Stimulated activated CD8-positive, alpha-beta memory T cell treated with anti-CD3 and anti-CD28 coated beads, Interleukin-12 subunit alpha, Interleukin-12 subunit beta, amount 100 ng/mL, for 4 hours (primary cell): ENCODE data around the gene PALMD.

Experiments used
- DNase-seq: peaks from one replicate; pipeline ENCODE4 v3.0.0-alpha.2; 2020; ENCODE audit warnings: low read depth

Gene PALMD

GRCh38 chr1:99660496-99660895 lies 14.6 kb downstream of the PALMD start:
- DNase-seq, result no peak

GRCh38 chr1:99661780-99662179 lies 15.9 kb downstream of the PALMD start:
- no peak for DNase-seq

DNA sequence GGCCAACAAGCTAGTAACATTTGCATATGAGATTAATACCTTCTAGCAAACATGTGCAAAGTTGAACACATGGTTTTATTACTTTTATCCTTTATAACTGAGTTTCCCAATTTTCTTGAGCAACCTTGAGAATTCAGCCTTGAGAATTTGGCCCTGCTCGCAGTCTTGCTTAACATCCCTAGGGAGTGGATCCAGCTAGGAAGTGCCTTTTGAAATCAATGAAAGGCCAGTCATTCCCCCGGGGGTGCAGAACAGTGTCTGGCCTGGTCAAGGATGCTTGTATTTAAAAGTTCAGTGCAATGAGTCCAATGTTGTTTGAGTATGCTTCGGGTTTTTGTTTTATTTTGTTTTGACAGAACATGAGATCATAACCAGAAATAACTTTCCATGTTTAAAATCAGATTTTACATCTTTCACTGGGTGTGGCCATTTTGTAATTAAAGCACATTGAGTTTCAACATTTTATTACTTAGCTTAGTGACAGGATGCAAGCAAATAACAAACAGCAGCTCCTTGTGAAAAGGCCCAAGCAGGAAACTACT lies 16.7 kb downstream of the PALMD start:
- no peak for DNase-seq

- DNase-seq, result no peak
Measured at GRCh38 chr1:99663501-99663900, 17.6 kb downstream of the PALMD start.

- no peak for DNase-seq
Measured at GRCh38 chr1:99665212-99665611, 19.3 kb downstream of the PALMD start.

DNA sequence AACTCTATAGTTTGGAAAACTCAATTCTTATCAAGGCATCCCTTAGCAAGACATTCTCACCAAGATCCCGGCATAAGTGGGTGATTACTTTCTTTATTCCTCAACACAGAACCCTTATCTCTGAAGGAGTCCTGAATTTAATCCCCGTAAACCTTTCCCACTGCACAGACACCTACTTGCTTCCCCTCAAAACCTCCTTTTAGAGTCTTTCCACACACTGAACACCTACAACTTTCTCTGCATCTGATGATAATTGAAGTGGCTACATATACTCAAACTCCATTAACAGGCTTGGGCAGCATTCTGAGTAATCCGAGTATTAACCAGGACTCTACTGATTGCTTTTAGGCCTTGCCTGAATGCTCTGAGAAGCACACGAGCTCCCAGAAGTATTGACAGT lies 23.5 kb downstream of the PALMD start:
- DNase-seq, result no peak

DNA sequence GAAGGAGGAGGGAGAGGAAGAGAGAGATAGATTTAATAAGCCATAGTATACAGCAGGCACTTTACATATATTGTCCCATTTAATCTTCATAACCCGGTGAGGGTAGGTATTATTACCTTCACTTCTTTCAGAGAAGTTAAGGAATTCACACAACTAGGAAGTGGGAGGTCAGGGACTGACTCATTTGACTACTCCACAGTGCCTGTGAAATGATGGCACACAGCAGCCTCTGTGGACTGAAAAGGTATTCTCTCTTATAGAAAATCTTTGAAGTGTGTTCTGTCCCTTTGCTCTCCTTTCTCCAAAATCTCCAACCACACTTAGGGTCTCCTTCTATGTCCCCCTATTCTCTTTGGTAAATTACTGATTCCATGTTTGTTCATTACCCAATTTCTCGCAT lies 23.9 kb downstream of the PALMD start:
- no peak for DNase-seq

DNA sequence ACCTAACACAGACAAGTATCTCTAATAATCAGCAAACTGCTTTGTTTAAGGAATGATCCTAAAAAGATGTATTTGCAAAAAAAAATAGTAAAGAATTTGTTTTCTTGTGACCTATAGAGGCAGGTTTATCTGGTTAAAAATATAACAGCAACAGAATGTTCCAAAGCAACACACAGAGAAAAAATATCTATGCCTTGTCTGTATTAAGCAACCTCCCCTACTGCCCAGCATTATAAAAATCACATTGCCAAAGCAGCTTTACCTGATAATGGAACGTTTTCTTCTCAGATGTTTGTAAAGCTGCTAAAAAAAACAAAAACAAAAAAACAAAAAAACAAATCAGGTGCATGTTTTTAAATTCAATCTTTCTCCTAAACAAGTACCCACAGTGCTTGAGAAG lies 24.7 kb downstream of the PALMD start:
- no peak for DNase-seq

DNA sequence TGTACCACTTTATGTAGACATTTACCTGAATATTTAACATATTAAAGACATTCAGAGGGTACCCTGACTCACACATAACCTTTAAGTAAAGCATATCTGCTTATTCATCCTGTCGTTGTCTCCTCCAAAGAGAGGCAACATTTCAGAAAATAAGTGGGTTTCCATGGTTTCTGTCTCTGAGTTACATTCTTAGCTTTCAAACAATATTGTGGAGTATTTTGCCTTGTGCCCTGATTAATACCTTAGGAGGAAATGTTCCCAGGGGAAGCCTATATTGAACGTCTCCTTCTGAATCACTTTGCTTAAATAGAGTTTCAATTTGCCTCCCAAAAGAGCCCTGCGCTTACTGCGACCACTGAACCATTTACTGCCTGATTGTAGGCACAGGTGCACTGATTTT lies 26.1 kb downstream of the PALMD start:
- DNase-seq, result no peak

DNA sequence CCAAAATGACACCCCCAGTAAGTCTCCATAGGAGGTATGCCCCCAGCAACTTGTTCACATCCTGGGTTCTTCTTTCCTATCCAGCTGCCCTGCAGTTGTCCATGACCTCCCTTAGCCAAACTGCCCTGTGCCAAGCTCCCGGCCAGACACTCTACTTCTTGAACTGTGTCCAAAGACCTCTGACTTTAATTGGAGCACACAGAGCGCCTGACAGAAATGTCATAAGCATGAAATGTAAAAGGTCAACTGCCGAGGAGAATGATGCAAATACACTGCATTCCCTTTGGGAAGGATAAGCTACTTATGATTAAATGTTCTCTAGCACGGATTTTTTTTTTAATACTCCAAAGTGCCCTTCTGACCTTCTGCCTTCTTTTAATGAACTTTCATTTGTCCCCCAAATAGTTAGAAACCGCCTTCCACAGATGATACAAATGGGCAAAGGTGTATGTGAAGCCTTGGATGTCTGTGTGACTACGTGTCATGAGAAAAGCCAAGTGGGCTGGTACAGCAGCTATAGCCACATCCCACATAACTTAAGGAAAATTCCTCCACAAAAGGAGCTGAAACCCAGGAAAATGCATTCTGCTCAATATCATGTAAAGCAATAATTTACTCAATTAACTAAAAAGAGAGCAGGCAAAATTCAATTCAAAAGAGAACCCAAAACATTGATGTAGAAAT lies 26.8 kb downstream of the PALMD start:
- no peak for DNase-seq

- no peak for DNase-seq
Measured at GRCh38 chr1:99673315-99673714, 27.4 kb downstream of the PALMD start.

DNA sequence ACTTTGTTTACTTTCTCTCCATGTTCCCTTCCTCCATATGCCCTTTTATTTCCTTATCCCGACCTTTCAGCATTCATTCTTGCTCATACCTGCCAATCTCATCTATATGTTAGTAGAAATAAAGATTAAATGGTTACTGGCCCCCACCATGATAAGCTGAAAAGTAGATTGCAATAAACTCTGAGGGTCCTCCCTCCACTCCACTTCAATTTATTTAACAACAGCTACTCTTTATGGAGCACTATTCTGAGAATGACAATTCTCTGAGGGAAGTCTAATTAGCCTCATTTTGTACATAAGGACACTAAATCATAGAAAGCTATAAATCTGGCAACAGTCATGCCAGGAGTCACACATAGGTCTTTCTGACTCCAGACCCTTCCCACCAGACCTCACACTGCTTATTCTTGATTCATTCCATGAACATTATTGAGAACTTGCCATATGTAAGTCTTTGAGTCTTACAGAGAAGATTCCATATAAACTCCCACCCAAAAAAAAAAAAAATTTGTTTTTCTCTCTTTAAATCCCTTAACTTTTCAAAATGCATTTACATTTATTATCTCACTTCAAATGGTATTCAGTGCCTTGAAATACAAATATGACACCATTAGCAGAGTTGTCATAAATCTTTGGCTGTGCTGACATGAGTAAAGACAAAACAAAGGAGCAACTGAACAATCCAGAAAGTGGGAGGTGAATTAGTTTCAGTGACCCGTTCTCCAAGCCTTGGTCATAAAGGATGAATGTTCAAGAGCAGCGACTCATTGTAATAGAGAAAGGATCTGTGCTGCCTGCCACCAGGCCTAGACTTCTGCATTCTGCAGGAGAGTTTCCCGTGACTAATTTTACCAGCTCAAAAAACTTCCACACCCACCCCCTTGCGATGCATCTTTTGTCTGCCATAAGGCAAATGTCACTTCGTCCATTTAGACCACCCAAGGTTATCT lies 28.5 kb downstream of the PALMD start:
- no peak for DNase-seq

DNA sequence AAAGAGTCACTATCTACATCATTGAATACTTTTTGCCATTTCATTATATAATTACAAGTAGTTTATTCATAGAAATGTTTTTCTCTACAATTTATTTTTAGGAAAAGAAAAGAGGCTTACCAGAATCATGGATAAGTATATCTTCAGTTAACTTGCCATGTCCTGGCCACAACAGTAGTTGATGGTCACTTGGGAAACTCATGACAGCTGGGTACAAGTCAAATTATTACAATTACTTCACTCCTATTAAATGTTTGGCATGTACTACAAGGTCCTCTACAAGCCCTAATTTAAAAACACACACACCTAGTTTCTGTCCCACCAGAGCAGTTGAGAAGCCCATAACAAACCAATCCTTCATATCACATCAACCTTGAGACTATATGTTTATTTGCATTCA lies 29.4 kb downstream of the PALMD start:
- DNase-seq, result no peak

- DNase-seq, result no peak
Measured at GRCh38 chr1:99675994-99676393, 30.1 kb downstream of the PALMD start.

- DNase-seq, result no peak
Measured at GRCh38 chr1:99676876-99677275, 31.0 kb downstream of the PALMD start.

DNA sequence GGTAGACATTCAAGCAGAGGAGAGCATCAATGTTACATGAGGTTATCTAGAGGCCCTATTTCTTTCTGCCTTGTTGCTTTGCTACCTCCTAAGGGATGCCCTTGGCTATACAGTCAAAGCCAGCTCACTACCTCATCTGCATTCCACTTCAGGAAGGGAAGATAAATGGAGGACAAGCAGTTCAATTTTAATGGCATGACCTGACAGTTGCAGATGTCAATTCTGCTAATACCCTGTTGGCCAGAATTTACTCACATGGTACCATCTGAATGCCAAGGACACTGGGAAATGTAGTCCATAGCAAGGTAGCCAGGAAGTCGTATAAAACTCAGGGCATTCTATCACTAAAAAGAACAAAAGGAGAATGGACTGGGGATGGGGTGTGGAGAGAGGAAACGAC lies 31.5 kb downstream of the PALMD start:
- no peak for DNase-seq

GRCh38 chr1:99680270-99680669 lies 34.4 kb downstream of the PALMD start:
- no peak for DNase-seq

DNA sequence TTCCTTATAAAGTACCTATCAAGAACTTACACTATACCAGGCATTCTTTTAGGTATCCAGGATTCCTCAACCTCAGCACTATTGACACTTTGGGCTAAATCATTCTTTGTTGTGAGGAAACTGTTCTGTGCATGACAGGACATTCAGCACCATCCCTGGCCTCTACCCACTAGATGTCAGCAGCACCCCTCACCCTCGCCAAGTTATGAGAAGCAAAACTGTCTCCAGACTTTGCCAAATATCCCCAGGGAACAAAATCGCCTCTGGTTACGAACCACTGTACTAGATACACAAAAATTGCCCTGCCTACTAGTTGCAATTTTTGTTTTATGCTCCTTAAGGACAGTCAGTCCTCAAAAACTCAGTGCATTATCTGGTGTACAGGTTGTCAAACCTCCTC lies 35.7 kb downstream of the PALMD start:
- DNase-seq, result no peak

GRCh38 chr1:99682291-99682751 lies 36.4 kb downstream of the PALMD start:
- no peak for DNase-seq

DNA sequence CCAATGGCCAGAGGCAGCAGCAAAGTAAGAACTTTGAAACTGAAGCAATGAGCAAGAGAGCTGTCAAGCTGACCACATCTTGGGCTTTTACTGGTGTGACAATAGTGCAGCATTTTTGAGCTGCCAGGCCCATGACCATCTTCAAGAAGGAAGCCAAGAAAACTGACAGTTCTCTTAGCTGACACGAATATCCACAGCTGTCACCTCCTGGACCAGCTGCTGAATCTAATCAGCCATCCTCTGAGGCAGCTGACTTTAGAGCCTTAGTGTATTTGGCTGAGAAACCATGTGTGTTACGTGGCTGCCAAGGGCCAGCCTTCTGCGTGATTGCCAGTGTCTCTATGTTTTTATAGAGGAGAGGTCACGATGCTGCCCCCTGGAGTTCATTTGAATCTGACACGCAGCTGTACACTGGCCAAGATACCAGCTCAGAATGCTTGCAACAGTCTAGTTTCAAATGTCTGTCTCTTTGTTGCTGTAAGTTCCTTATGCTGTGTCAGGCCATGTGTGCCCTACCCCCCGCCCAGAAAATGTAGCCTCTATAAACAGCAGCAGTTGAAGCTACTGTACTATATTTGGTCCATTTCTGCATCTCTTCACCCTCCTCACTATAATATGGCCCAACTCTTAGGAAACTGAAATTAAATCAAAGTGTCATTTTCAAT lies 39.7 kb downstream of the PALMD start:
- DNase-seq, result no peak

GRCh38 chr1:99691175-99691574 lies 45.3 kb downstream of the PALMD start:
- DNase-seq, result no peak

GRCh38 chr1:99696616-99697015 lies 50.7 kb downstream of the PALMD start:
- DNase-seq, result no peak

GRCh38 chr1:99697580-99697979 lies 51.7 kb downstream of the PALMD start:
- no peak for DNase-seq
